ENCODE results near the gene BMPR1B.

- no peak for TF ChIP-seq CTCF (IDR thresholded peaks at IDR 0.05)
- TF ChIP-seq POLR2A (IDR thresholded peaks at IDR 0.05): no peak
- no peak for TF ChIP-seq POLR2AphosphoS5 (IDR thresholded peaks at IDR 0.05)
These were observed 125.0 kb downstream of the BMPR1B start for GRCh38 chr4:94882756-94883155.

Data from prostate gland (tissue), 2 donors.